ENCODE measurements around the gene FBL. TPM values are rescaled to one million over a fixed set of nuclear protein-coding genes. Genes with fewer than 3 reads are reported as not detected.

FBL gene
- polyA plus RNA-seq, 2 of the 4 experiments (the other 2 are of a cell fraction): 716 to 1,141 TPM

DNA sequence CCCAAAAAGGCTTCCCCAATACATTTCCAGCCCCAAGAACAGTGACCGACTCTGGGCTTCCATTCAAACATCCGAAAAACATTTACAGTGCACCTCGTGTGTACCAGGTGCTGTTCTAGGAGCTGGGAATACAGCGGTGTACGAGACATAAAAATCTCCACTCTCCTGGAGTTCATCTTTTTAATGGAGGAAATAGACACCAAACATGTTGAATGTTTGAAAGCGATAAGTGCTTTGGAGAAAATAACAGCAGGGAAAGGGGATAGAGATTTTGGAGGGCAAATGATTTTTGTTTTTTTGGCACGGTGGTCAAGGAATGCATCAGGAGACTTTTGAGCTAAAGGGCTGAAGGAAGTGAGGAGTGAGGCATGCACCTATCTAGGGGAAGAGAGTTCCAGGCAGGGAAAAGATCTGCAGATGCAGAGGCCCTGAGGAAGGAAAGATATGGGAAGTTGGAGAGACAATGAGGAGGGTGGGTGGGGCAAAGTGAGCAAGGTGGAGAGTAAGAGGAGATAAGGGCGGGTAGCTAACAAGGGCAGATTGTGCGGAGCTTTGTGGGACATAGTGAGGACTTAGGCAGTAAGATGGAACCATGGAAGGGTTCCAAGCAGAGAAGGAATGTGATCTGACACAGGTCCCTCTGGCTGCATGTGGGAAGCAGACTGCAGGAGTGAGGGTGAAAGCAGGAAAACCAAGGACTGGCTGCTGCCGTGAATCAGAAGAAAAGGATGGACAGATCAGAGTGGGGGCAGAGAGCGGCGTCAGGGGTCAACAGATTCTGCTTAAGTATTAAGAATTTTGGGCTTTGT lies 703 bp upstream of the FBL start:
- H3K27ac ChIP-seq: peak overlapping the region; percentile 87 to 90
- H3K4me1 ChIP-seq: peaks cover 45% of the 10 kb centered on the region
- ChIA-PET POLR2A (interaction anchor here (0.6 to 6.4 kb wide), 18 partner anchors 8 to 411 kb away, joined by 3 to 97 read pairs (median 4); partner anchors contain the start of genes DYRK1B, MAP3K10, PSMC4 and RPS16), CTCF (interaction anchor here (0.6 to 11.1 kb wide), 15 partner anchors 9 to 372 kb away, joined by 3 to 137 read pairs (median 4); partner anchors contain the start of gene PSMC4)
- FAIRE-seq (peak; percentile 7), ATAC-seq (peak in 1 of 2 experiments; percentile 12; a peak in 3 of 6 replicates), DNase-seq (ENCODE audit: low read depth in 1 of 2, low spot score in 1 of 2) (no peak)
- TF ChIP-seq RARB (CRISPR knock-in tag; IDR thresholded peaks at IDR 0.05) (no peak), RAD21 (conservative IDR thresholded peaks at IDR 0.05 in 1 of 2, IDR thresholded peaks at IDR 0.05 in 1 of 2) (no peak), MAFK (IDR thresholded peaks at IDR 0.05; ENCODE audit: partially characterized antibody) (no peak), JUNB (IDR thresholded peaks at IDR 0.05) (no peak), KDM1A (IDR thresholded peaks at IDR 0.05; ENCODE audit: low read depth) (no peak), NPAS2 (CRISPR knock-in tag; IDR thresholded peaks at IDR 0.05; ENCODE audit: borderline replicate concordance) (no peak), CHD4 (IDR thresholded peaks at IDR 0.05; ENCODE audit: borderline replicate concordance) (no peak), TFCP2L1 (CRISPR knock-in tag; IDR thresholded peaks at IDR 0.05) (no peak), HOXB5 (CRISPR knock-in tag; IDR thresholded peaks at IDR 0.05) (no peak), KDM5A (IDR thresholded peaks at IDR 0.05) (no peak), ZC3H11A (IDR thresholded peaks at IDR 0.05) (no peak), POLR2AphosphoS2 (conservative IDR thresholded peaks at IDR 0.05; ENCODE audit: low read length) (no peak), MAZ (IDR thresholded peaks at IDR 0.05; ENCODE audit: borderline replicate concordance, low read depth, low read length) (no peak), HDAC2 (IDR thresholded peaks at IDR 0.05) (no peak)
- TF ChIP-seq, protein P1, sequence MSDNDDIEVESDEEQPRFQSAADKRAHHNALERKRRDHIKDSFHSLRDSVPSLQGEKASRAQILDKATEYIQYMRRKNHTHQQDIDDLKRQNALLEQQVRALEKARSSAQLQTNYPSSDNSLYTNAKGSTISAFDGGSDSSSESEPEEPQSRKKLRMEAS (IDR thresholded peaks at IDR 0.05): no peak
- TF ChIP-seq, protein P2, sequence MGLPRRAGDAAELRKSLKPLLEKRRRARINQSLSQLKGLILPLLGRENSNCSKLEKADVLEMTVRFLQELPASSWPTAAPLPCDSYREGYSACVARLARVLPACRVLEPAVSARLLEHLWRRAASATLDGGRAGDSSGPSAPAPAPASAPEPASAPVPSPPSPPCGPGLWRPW (IDR thresholded peaks at IDR 0.05): no peak
- TF ChIP-seq, protein P3, sequence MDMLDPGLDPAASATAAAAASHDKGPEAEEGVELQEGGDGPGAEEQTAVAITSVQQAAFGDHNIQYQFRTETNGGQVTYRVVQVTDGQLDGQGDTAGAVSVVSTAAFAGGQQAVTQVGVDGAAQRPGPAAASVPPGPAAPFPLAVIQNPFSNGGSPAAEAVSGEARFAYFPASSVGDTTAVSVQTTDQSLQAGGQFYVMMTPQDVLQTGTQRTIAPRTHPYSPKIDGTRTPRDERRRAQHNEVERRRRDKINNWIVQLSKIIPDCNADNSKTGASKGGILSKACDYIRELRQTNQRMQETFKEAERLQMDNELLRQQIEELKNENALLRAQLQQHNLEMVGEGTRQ (IDR thresholded peaks at IDR 0.05): no peak
- TF ChIP-seq, protein P4, sequence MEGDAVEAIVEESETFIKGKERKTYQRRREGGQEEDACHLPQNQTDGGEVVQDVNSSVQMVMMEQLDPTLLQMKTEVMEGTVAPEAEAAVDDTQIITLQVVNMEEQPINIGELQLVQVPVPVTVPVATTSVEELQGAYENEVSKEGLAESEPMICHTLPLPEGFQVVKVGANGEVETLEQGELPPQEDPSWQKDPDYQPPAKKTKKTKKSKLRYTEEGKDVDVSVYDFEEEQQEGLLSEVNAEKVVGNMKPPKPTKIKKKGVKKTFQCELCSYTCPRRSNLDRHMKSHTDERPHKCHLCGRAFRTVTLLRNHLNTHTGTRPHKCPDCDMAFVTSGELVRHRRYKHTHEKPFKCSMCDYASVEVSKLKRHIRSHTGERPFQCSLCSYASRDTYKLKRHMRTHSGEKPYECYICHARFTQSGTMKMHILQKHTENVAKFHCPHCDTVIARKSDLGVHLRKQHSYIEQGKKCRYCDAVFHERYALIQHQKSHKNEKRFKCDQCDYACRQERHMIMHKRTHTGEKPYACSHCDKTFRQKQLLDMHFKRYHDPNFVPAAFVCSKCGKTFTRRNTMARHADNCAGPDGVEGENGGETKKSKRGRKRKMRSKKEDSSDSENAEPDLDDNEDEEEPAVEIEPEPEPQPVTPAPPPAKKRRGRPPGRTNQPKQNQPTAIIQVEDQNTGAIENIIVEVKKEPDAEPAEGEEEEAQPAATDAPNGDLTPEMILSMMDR (IDR thresholded peaks at IDR 0.05): no peak
- H3K9me3 ChIP-seq: no peaks in the 10 kb centered on the region
- H3K4me2 ChIP-seq: peak overlapping the region; percentile 87
- WGBS (ENCODE audit: missing lambda C conversion rate): 65% methylated on average over 12 of the region's 12 CpGs
- H3K4me3 ChIP-seq: peak overlapping the region; percentile 86

DNA sequence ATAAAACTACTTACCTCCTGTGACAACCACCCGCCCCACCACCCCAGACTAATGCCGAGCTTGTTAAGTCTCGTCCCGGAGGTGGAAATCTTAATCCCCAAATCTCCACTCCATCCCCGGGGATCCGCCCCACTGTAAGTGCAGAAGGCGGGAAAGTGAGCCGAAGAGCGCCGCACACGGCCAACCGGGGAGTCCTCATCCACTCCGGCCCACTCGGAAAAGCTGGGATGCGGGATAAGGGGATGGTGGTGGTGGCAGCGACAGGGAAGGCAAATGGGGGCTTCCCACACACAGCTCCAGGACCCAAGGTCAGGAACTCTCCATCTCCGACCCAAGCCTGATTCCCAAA lies 621 bp downstream of the FBL start:
- DNase-seq (ENCODE audit: low read depth in 1 of 2, low spot score in 1 of 2): peak in 1 of 2 experiments; percentile 87
- ChIA-PET POLR2A (interaction anchor here (1.1 to 6.4 kb wide), 7 partner anchors 12 to 346 kb away, joined by 3 to 97 read pairs (median 5); partner anchors contain the start of genes DYRK1B, MAP3K10 and PSMC4), CTCF (interaction anchor here (1.2 to 11.1 kb wide), 26 partner anchors 10 to 448 kb away, joined by 3 to 137 read pairs (median 30); partner anchors contain the start of genes DYRK1B and PSMC4)
- H3K4me3 ChIP-seq: peak overlapping the region; percentile 86
- 4% methylated on average over 17 of the region's 17 CpGs for WGBS (ENCODE audit: missing lambda C conversion rate)
- peak; percentile 52 to 63 for ATAC-seq
- H3K4me2 ChIP-seq: peak overlapping the region; percentile 87
- H3K9me3 ChIP-seq: no peaks in the 10 kb centered on the region
- TF ChIP-seq, protein P5, sequence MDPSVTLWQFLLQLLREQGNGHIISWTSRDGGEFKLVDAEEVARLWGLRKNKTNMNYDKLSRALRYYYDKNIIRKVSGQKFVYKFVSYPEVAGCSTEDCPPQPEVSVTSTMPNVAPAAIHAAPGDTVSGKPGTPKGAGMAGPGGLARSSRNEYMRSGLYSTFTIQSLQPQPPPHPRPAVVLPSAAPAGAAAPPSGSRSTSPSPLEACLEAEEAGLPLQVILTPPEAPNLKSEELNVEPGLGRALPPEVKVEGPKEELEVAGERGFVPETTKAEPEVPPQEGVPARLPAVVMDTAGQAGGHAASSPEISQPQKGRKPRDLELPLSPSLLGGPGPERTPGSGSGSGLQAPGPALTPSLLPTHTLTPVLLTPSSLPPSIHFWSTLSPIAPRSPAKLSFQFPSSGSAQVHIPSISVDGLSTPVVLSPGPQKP (IDR thresholded peaks at IDR 0.05; ENCODE audit: low read depth, low read length): no peak
- TF ChIP-seq, protein P6, sequence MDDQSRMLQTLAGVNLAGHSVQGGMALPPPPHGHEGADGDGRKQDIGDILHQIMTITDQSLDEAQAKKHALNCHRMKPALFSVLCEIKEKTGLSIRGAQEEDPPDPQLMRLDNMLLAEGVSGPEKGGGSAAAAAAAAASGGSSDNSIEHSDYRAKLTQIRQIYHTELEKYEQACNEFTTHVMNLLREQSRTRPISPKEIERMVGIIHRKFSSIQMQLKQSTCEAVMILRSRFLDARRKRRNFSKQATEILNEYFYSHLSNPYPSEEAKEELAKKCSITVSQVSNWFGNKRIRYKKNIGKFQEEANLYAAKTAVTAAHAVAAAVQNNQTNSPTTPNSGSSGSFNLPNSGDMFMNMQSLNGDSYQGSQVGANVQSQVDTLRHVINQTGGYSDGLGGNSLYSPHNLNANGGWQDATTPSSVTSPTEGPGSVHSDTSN (IDR thresholded peaks at IDR 0.05): no peak
- TF ChIP-seq, protein P7, sequence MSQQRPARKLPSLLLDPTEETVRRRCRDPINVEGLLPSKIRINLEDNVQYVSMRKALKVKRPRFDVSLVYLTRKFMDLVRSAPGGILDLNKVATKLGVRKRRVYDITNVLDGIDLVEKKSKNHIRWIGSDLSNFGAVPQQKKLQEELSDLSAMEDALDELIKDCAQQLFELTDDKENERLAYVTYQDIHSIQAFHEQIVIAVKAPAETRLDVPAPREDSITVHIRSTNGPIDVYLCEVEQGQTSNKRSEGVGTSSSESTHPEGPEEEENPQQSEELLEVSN (IDR thresholded peaks at IDR 0.05; ENCODE audit: borderline replicate concordance, low read depth): 0 out of 2 replicates have a peak, but pooled peaks have one; percentile 61
- peak overlapping the region; percentile 87 to 90 for H3K27ac ChIP-seq
- H3K4me1 ChIP-seq: peaks cover 37% of the 10 kb centered on the region
- no peak for FAIRE-seq

Measured in A549 (cell line).